Measurements from ENCODE around the gene ENPP6.

DNA sequence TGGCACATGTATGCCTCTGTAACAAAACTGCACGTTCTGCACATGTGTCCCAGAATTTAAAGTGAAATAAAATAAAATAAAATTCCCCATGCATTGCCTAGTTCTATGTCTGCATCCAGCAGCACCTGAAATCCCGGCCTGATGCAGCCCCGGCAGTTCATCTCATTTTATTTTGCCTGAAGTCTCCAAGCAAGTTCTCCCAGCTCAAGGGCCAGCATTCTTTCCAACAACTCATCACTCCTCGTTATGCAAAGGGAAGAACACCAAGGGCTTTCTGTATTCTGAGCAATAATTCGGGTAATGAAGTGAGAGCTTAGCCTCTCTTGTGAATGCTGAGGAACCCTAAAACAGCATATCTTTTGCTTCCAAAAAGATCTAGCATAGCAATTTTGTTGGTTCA lies 2.7 kb downstream of the ENPP6 start:
- TF ChIP-seq GATA3 (IDR thresholded peaks at IDR 0.05; ENCODE audit: low read depth, low read length) = no peak
- TF ChIP-seq GATA2 (IDR thresholded peaks at IDR 0.05; ENCODE audit: low read depth, low read length) = no peak
